PFSK-1 (cell line): ENCODE data around the gene SLC8A3.

ENCODE experiments used
- FOXP2 ChIP-seq: optimal IDR thresholded peaks from 2 replicates; pipeline ENCODE3; 2011; ENCODE audit warnings: borderline replicate concordance, control low read depth, inconsistent platforms; ENCODE audit not compliant: insufficient read depth; ENCODE audit errors: extremely low read length, extremely low read depth
- POLR2AphosphoS5 ChIP-seq: IDR thresholded peaks from 2 replicates; pipeline ENCODE4 v1.6.1; 2012; ENCODE audit warnings: low read depth, mild to moderate bottlenecking, control low read depth, low read length, moderate library complexity
- REST ChIP-seq, 2 experiments: IDR thresholded peaks; 2 replicates each; pipeline versions ENCODE4 v1.6.1 to v1.8.0; 2011 to 2012; ENCODE audit warnings: low read depth in 2 of 2, low read length in 2 of 2, control low read depth in 1 of 2, inconsistent platforms in 1 of 2, mild to moderate bottlenecking in 1 of 2, moderate library complexity in 1 of 2; ENCODE audit not compliant: insufficient read depth in 1 of 2
- SIN3A ChIP-seq: IDR thresholded peaks from 2 replicates; pipeline ENCODE4 v1.6.1; 2012; ENCODE audit warnings: mild to moderate bottlenecking, low read length, moderate library complexity, borderline replicate concordance; ENCODE audit not compliant: insufficient read depth
- TAF1 ChIP-seq: IDR thresholded peaks from 2 replicates; pipeline ENCODE4 v1.6.1; 2012; ENCODE audit warnings: low read length, control low read depth, borderline replicate concordance; ENCODE audit not compliant: insufficient read depth

GRCh38 chr14:70107309-70107708, 81.4 kb downstream of the SLC8A3 start:
- TF ChIP-seq FOXP2 (no peak), TAF1 (no peak), POLR2AphosphoS5 (no peak), REST (IDR thresholded peaks at IDR 0.05; ENCODE audit: insufficient read depth in 1 of 2, low read depth in 2 of 2, low read length in 2 of 2) (no peak), SIN3A (no peak)
